H4 (cell line): ENCODE data around the gene SLC4A8. TPM values are rescaled to one million over a fixed set of nuclear protein-coding genes. Genes with fewer than 3 reads are reported as not detected.
"Not testable (repeated sequence)": the region's sequence is repeated elsewhere in the genome, so short reads cannot be mapped to it uniquely, and the experiment has no call there.

Experiments used
- DNase-seq: peaks from one replicate; pipeline ENCODE4 v3.0.0-alpha.2; 2015; ENCODE audit warnings: low spot score
- total RNA-seq: library from RNA; depleted of rRNA; stranded (reverse); fragments of >200 nt; shearing (Covaris generic); gene quantifications from 2 replicates; pipeline ENCODE4 v1.2.3, GENCODE V29; 2014

The SLC4A8 gene
- total RNA-seq, 1 experiment from 2014 or later: 2.1 TPM

GRCh38 chr12:51475543-51475942 lies 50.9 kb downstream of the SLC4A8 start:
- DNase-seq: no peak

- DNase-seq: no peak
These were observed 56.3 kb downstream of the SLC4A8 start for GRCh38 chr12:51480978-51481377.

GRCh38 chr12:51482929-51483697 lies 58.5 kb downstream of the SLC4A8 start:
- no peak for DNase-seq

DNA sequence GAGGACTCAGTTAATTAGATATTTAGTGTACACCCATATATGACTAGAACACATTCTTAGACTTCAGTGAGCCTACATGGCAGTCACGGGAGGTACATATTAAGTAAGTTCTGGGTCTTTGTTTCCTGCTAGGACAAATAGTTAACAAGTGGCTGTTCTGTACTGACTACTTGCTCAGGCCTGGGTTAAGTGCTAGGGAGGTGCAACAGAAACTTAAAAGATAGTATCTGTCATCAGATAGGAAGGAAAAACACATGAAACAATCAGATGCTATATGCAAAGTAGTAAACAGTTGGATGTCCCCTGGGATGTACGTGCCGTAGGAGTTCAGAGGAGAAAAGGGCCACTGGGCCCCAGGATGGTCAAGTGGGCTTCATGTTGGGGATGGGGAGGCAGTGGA lies 59.5 kb downstream of the SLC4A8 start:
- no peak for DNase-seq

DNA sequence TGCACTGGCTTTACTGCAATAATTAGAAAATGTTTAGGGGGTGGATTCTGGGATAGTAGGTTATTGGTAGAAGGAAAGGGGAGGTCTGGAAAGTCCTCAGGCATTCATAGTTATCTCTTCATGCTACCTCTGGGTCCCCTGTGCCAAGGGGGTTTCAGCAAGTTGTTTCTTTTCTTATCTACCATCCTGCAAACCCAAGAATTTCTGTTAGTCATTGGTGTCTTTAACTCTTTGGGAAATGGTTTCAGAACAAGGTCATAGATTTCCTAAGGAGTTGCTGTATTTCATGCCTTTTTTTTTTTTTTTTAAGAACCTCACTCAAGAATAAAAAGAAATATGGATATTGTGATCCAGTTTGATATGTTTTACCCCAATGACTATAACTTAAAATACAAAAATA lies 63.6 kb downstream of the SLC4A8 start:
- no peak for DNase-seq

DNA sequence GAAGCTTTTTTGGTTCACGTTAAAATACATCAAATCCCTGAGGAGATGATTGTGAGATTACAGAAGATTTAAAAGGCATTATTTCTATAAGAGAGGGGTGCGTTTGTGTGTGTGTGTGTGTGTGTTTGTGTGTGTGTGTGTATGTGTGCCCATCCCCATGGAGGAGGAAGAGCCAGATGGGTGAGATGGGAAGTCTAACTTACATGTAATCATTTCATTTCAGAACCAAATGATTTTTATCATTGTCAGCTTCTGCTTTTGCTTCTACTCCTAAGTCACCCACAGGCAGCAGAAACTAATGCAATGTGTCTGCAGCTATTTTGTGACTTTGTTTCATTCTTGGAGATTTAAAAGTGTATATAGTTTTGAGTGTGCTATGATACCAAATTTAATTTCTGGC lies 68.7 kb downstream of the SLC4A8 start:
- no peak for DNase-seq

DNA sequence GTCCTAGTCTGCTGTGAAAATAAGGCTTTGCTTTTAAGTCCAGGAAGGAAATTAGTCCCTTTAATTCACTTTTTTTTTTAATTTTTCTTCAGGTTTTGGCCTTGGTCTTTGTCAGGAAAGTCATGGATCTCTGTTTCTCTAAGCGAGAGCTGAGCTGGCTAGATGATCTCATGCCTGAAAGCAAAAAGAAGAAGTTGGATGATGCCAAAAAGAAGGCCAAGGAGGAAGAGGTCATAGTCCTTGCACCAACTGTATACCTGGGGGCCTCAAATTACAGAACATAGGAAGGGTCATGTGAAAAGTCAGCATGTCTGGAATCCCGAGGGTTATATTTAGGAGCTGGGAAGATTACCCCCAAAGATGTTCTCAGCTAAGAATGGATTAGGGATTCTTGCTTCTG lies 72.3 kb downstream of the SLC4A8 start:
- no peak for DNase-seq

DNA sequence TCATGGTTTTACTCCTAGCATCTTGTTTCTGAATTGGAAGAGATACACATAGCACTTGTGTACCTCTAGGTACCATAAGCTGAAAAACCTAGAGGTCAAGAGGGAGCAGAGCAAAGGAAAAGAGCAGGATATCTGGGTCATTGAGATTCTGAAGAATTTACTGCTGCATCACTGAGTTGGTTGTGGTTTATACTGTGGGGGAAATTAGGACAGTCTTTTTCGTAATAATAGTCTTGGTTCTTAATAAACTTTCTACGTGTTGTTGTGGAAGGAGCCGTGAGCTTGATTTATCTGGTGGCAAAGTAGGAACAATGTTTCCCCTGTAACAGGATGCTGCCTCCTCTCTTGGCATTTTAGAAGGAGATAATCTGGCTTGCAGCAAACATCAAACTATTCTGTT lies 80.2 kb downstream of the SLC4A8 start:
- no peak for DNase-seq

DNA sequence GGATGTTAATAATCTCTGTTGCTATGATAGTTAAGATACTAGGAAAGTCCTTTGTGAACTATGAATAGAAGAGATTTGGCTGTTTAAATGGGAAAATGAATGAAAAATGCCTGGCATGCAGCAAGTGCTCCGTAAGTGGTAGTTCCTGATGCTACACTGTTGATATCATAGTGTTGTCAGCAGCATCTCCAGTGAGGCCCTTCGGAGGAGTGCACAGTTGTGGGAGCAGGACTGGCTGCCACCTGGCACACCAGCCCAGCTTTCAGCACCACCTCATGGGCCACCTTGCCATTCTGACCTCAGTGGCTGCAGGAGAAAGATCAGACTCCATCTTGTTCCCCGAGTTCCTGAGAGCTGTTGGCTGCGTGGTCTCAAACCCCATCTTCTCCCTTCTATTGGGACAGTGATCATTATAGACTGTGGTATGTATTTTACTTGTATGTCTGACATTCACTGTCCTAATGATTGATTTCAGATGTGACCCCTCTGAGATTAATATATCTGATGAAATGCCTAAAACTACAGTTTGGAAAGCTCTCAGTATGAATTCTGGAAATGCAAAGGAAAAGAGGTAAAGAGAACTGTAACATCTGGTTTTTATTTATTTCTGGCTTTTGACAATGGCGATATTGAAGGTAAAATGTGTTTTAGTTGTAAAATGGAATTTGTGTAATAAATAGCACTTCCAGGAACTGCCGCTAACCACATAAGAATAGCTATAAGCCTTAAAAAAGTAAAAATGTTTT lies 80.9 kb downstream of the SLC4A8 start:
- DNase-seq: no peak

DNA sequence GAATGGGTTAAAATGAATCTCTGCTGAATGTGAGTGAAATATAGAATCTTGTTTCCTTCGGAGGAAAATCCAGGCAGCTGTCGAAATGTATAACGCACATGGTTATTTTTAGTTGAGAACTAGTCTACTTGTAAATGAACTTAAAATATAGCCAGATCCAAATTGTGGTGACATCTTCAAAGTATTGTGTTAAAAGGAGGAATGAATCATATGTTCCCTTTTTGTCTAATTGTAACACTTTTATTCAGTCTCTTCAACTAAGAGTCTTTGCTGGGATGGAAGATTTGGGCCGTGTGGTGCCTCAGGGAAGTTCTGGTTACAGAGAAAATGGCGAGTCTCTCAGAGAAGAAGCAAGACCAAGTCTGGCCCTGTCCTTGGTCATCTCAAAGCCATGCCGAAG lies 82.5 kb downstream of the SLC4A8 start:
- DNase-seq: no peak

DNA sequence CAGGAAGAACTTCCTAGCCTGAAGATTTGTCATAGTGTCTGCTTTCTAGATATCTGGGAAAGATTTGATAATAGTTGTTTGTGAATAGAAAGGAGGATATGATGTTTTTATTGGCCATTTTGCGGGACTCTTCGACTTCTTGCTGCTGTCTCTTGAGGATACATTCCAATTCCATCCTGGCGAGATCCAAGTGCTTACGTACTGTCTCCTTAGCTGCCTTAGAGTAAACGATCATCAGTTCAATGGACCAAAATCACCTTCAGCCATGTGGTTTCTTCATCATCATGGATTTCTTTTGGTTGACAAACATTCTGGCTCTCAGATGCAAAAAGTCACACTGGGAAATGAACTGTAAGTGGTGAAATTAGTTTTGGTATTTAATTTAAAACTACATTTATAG lies 83.7 kb downstream of the SLC4A8 start:
- DNase-seq: no peak

- no peak for DNase-seq
These were observed 87.1 kb downstream of the SLC4A8 start for GRCh38 chr12:51511546-51512260.

DNA sequence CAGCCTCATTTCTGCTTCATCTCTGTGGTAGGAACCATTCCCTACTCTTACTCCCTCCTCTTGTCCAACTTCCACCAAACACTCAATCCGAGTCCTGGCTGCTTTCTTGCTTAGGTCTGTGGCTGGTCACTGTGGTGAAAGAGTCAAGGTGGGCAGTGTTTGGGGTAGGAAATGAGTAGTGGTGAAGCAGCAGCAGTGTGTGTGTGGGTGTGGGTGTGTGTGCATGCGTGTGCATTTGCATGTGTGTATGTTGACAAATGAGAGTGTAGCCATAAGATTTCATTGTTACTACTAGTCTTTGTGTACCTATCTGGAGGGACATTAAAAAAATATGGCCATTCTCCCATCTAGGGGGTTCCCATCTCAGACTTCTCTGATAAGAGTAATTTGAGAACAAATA lies 87.8 kb downstream of the SLC4A8 start:
- no peak for DNase-seq

GRCh38 chr12:51515037-51515436 lies 90.4 kb downstream of the SLC4A8 start:
- not testable (repeated sequence) for DNase-seq

DNA sequence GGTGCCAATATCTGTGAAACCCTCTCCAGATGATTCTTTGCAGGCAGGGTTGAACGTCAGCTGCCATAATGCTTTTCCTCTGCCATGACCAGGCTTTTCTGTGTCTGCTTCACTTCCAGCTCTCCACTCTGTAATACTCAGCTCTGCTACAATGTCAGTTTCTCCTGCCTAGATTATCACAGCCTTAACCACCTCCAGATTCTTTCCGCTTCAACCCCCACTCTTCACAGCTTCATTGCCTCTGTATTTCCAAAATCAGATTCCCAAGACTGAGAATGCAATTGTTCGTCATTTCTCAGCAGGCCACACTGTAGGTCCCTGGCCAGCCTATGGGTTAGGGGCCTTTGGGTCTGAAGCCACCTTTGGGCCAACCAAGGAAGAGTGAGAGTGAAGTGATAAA lies 92.7 kb downstream of the SLC4A8 start:
- no peak for DNase-seq

DNA sequence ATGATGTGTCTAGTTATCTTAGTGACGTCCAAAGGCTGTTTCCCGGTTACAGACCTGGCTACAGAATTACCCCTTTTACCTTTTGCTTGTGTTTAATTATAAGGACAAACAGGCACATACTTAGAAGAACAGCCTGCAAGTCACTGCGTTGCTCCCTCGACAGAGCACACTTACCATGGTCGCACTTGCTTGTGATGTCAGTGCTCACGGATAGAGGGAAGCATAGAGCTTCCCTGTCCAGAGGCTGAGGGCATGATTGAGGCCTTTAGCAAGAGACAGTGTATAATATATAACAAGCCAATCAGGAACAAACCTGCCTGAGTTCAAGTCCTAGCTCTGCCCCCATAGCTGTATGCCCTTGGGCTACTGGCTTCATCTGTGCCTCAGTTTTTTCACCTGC lies 93.2 kb downstream of the SLC4A8 start:
- DNase-seq: no peak

GRCh38 chr12:51519755-51520154 lies 95.1 kb downstream of the SLC4A8 start:
- DNase-seq: no peak

DNA sequence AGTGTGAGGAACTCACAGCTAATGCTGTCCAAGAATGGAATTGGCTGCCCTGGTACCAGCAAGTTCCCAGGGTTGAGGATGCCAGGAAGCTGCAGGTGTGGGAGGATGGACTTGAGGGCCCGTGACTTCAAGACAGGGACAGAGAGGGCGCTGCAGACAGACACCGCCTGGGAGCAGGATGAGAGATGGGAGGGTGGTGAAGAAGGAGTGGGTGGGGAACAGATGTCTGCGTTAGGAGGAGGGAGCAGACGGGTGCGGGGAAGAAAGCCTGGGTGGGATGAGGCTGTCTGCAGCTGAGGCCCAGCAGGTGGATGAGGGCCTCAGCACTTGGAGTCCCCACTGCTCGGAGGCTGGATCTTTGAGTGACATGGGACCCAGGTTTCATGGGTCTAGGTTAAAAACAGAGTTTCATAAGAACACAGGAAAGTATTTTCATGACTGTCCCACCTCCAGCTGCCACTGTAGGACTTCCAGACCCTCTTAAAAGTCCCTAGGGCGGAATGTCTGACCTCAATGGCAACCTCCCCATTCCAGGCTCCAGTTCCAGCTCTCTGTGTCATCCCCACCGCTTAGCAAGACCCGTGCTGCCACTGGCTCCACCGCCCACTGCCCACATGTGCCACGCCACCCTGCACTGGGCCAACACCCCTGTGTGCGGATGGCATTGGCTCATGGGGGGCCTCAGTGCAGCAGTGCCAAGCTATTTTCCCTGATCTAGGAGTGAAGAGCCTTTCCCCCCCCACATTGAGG lies 96.1 kb downstream of the SLC4A8 start:
- no peak for DNase-seq

- no peak for DNase-seq
These were observed 97.1 kb downstream of the SLC4A8 start for GRCh38 chr12:51521554-51522276.

DNA sequence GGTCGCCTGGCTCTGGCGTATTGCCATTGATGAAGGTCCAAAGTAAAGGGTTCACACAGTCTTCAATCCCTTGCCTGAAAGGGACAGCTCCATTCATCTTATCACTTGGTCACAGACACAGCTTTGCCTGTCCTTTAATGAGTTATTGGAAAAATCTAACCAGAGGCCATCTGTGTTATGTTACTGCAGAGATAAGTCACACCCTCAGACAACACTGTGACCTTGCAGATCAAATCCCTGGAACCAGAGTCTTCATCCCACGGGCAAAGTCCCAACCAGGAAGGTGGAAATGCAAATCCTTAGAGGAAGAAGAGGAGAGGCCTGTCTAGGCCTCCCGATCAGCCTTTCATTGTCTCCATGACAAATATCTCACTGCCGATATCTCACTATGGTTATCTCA lies 98.1 kb downstream of the SLC4A8 start:
- no peak for DNase-seq

- no peak for DNase-seq
These were observed 99.8 kb downstream of the SLC4A8 start for GRCh38 chr12:51524386-51524901.
